Heart left ventricle (tissue), 16 donors: ENCODE results near the gene MPZL3. TPM values are rescaled to one million over a fixed set of nuclear protein-coding genes. Genes with fewer than 3 reads are reported as not detected.
A peak's percentile ranks its signal among the peaks of the same experiment; 100 is the strongest.

ENCODE experiments used
- ATAC-seq, 4 donors: fragments of 200-7000 bp; cut with Tn5 transposase; one replicate each; pipeline ENCODE4 v1.9.1; 2020 to 2022; ENCODE audit warnings: moderate library complexity in 4 of 4, mild to moderate bottlenecking in 3 of 4, moderate number of reproducible peaks in 1 of 4
- DNase-seq, 5 donors: peaks; one replicate each; pipeline ENCODE4 v3.0.0-alpha.2; 2020
- H3K27ac ChIP-seq, 12 donors: fragments of 200-600 bp; sonication (generic) in 4 of 12; one replicate each; pipeline versions ENCODE4 v1.5.0 to v1.8.0; 2016 to 2022; ENCODE audit warnings: mild to moderate bottlenecking in 2 of 12
- H3K27me3 ChIP-seq, 9 donors: fragments of 200-600 bp; sonication (generic) in 2 of 9; one replicate each; pipeline versions ENCODE4 v1.5.1 to v1.8.0; 2016 to 2022; ENCODE audit warnings: mild to moderate bottlenecking in 3 of 9
- H3K36me3 ChIP-seq, 9 donors: fragments of 200-600 bp; sonication (generic) in 2 of 9; one replicate each; pipeline versions ENCODE4 v1.5.0 to v1.8.0; 2018 to 2022; ENCODE audit warnings: mild to moderate bottlenecking in 2 of 9
- H3K4me1 ChIP-seq, 12 donors: fragments of 200-600 bp; sonication (generic) in 4 of 12; one replicate each; pipeline versions ENCODE4 v1.5.0 to v1.8.0; 2016 to 2022; ENCODE audit warnings: mild to moderate bottlenecking in 3 of 12
- H3K4me3 ChIP-seq, 12 donors: fragments of 200-600 bp; sonication (generic) in 4 of 12; one replicate each; pipeline versions ENCODE4 v1.5.0 to v1.8.0; 2017 to 2022; ENCODE audit warnings: mild to moderate bottlenecking in 9 of 12, moderate library complexity in 4 of 12
- H3K9me3 ChIP-seq, 12 donors: fragments of 200-600 bp; sonication (generic) in 4 of 12; one replicate each; pipeline versions ENCODE4 v1.5.0 to v1.8.0; 2016 to 2022; ENCODE audit warnings: mild to moderate bottlenecking in 1 of 12
- POLR2A ChIP-seq, 2 donors: fragments of 450-650 bp; IDR thresholded peaks; one replicate each; pipeline ENCODE4 v1.6.1; 2017; ENCODE audit warnings: antibody characterized with exemption in 2 of 2, mild to moderate bottlenecking in 2 of 2, moderate library complexity in 2 of 2
- WGBS, 4 donors: extraction: QIAGEN DNeasy Blood & Tissue Kit in 2 of 4; methylation state at CpG; one replicate each; pipeline versions ENCODE4 v1.1.5 to v1.1.7; 2013 to 2018; 5-methylcytosine and 5-hydroxymethylcytosine counted together
- intact Hi-C, 10 donors: fragments of 100-400 bp; cut with DNase I; formaldehyde crosslinking; loops; one replicate each; pipeline versions ENCODE4 v1.11.1 to v1.14.2; 2022
- polyA plus RNA-seq, 2 donors: library from polyadenylated mRNA; stranded (reverse); fragments of 200-250 nt; gene quantifications; one replicate each; pipeline ENCODE4 v1.2.3, GENCODE V29; 2013
- total RNA-seq, 9 donors: library from RNA; depleted of rRNA in 2 of 9; stranded (reverse); fragments of >200 nt in 2 of 9; fragmentation: NEBNext Ultra II Directional in 3 of 9; extraction: Animal tissue kit (Norgen Biotek cat#: 25700) in 3 of 9; gene quantifications; one replicate each; pipeline versions ENCODE4 v1.1.0 to v1.2.4, GENCODE V29; 2016 to 2023
- TF ChIP-seq, protein P1 (sequence below), 12 donors: fragments of 200-600 bp; sonication (generic) in 4 of 12; IDR thresholded peaks; one replicate each; pipeline versions ENCODE4 v1.5.0 to v1.8.0; 2018 to 2022; ENCODE audit warnings: antibody characterized with exemption in 12 of 12, mild to moderate bottlenecking in 5 of 12
- donor health status: ischemic (EF 13 %, LVEDD 7.1; RV severe dilation, severe dysfunction).
- donor health status: healthy with polysubstance abuse.
- donor health status: DM: no; HTN: yes; CAD: no.
- donor health status: DM: no; HTN: no; CAD: no.
- donor health status: ischemic (EF 25% LVEDD 6.9; RV normal size, moderate dysfunction).
- donor health status: ischemic (EF 25% LVEDD 5.7; RV mildly dilated, moderate dysfunction).
- donor health status: healthy.
- donor health status: DM: yes; HTN: yes; CAD: no.
- donor health status: ischemic (EF 35%, LVEDD 5.7; RV mildly dilated, moderate dysfunction).
- donor health status: nonischemic (EF 11% LVEDD 7.7; RV severe dilation, severe dysfunction).
- donor health status: DM: yes; HTN: yes; CAD: no.
- donor health status: PGD.
- donor health status: ischemic (EF 29% LVEDD 5.4; RV normal size, mild dysfunction).
- donor health status: nonischemic (EF 23%, LVEDD 6.1; RV moderate dilation, normal function).

MPZL3 gene
- total and polyA plus RNA-seq, 11 donors = 1.3 to 6.2 (median 3.3) TPM

DNA sequence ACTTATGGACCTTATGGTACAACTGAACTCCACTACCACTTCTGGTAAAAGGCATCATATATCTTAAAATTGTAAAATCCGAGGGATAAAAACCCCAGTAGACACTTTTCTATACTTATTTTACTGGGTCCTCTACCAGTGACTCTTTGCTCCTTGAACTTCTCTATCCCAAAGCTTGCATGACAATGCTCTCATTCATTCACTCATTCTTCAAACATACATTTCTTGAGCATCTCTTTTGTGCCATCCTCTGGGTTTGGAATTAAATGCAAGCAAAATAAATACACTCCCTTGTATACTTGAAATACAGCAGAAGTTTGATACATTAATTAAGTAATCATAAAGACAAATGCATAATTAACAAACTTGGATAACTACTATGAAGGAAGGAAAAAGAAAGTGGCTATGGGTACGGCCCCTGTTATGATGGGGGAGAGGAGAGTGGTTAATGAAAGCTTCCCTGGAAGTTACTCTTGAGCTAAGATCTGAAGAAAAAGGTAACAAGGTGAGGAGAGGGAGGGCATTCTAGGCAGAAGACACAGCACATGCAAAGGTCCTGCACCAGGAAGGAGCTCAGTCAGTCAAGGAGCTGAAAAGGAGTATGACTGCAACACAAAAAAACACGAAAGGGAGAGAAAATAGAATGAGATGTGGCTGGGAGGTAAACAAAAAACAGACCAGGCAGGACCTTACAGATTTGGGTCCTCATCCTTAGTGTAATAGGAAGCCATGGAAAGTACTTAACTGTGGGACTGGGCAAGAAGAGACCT lies 8.0 kb downstream of the MPZL3 start:
- no peak overlapping the region for H3K27ac ChIP-seq
- no peaks in the 10 kb centered on the region for H3K9me3 ChIP-seq
- intact Hi-C loops = loop anchor here in 1 of 10 donors (5.0 kb wide), 1 partner anchor 47 kb away; no protein-coding TSS in a partner anchor
- H3K4me1 ChIP-seq = peaks cover 0 to 34% (median 12%) of the 10 kb centered on the region in 12 donors
- WGBS, 4 donors = 70 to 85% (median 76%) methylated on average over 3 of the region's 3 CpGs
- ATAC-seq (no peak), DNase-seq (no peak)
- H3K4me3 ChIP-seq = no peak overlapping the region
- TF ChIP-seq, protein P1, sequence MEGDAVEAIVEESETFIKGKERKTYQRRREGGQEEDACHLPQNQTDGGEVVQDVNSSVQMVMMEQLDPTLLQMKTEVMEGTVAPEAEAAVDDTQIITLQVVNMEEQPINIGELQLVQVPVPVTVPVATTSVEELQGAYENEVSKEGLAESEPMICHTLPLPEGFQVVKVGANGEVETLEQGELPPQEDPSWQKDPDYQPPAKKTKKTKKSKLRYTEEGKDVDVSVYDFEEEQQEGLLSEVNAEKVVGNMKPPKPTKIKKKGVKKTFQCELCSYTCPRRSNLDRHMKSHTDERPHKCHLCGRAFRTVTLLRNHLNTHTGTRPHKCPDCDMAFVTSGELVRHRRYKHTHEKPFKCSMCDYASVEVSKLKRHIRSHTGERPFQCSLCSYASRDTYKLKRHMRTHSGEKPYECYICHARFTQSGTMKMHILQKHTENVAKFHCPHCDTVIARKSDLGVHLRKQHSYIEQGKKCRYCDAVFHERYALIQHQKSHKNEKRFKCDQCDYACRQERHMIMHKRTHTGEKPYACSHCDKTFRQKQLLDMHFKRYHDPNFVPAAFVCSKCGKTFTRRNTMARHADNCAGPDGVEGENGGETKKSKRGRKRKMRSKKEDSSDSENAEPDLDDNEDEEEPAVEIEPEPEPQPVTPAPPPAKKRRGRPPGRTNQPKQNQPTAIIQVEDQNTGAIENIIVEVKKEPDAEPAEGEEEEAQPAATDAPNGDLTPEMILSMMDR (IDR thresholded peaks at IDR 0.05) = no peak
- TF ChIP-seq POLR2A (IDR thresholded peaks at IDR 0.05) = no peak
- H3K36me3 ChIP-seq = no peaks in the 10 kb centered on the region
- H3K27me3 ChIP-seq = no peaks in the 10 kb centered on the region

DNA sequence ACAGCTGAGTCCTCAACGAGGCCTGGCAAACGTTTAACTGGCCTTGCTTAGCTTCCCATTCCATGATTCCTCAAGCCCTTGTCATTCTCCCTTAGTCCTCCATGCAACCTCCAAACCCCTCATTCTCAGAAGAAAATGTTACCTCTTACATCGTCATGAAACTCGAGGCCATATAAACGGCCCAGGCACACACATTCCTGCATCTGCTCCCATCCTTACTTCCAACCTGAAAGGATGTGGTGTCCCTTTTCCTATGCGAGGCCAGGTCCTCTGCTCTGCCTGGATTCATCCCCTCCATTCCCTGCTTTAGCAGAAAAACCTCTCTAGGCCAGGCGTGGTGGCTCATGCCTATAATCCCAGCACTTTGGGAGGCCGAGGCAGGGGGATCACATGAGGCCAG lies 9.0 kb downstream of the MPZL3 start:
- intact Hi-C loops = loop anchor here in 1 of 10 donors (5.0 kb wide), 1 partner anchor 46 kb away; no protein-coding TSS in a partner anchor
- ATAC-seq (no peak), DNase-seq (no peak)
- peaks cover 0 to 45% (median 13%) of the 10 kb centered on the region in 12 donors for H3K4me1 ChIP-seq
- no peak overlapping the region for H3K4me3 ChIP-seq
- H3K27me3 ChIP-seq = no peaks in the 10 kb centered on the region
- TF ChIP-seq POLR2A (IDR thresholded peaks at IDR 0.05) = no peak
- TF ChIP-seq, protein P1 (IDR thresholded peaks at IDR 0.05) = no peak
- no peaks in the 10 kb centered on the region for H3K9me3 ChIP-seq
- H3K36me3 ChIP-seq = no peaks in the 10 kb centered on the region
- H3K27ac ChIP-seq = no peak overlapping the region
- 74 to 90% (median 76%) methylated on average over 7 to 8 of the region's 8 CpGs for WGBS, 4 donors

DNA sequence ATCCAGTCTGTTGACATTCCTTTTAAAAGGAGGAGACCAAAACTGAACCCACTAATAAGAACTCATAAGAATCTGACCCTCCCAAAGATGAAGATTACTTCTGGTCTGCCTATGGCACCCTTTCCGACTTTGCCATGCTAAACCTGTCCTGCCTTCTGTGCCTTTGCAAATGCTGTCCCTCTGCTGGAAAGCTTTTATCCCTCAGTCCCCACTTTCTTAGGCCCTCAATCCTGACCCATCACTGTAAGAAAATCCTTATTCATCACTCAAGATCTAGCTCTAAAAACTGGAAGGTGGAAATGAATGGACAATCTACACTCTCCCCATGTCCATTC lies 10.4 kb downstream of the MPZL3 start:
- H3K27ac ChIP-seq = peak overlapping the region in 11 of 12 donors; percentile 6 to 90 (median 56)

More for the DNA sequence above, 10.4 kb downstream of the MPZL3 start:
- peak in 1 of 4 donors; percentile 13 for ATAC-seq
- 76 to 94% (median 90%) methylated on average over 1 of the region's 1 CpG for WGBS, 4 donors
- Histone ChIP-seq H3K4me1 (peaks cover 0 to 44% (median 13%) of the 10 kb centered on the region in 12 donors), H3K9me3 (no peaks in the 10 kb centered on the region), H3K4me3 (no peak overlapping the region), H3K27me3 (no peaks in the 10 kb centered on the region), H3K36me3 (no peaks in the 10 kb centered on the region)
- no peak for DNase-seq
- intact Hi-C loops = loop anchor here in 1 of 10 donors (5.0 kb wide), 1 partner anchor 44 kb away; no protein-coding TSS in a partner anchor
- TF ChIP-seq, protein P1 (IDR thresholded peaks at IDR 0.05) = no peak
- no peak for TF ChIP-seq POLR2A (IDR thresholded peaks at IDR 0.05)
